IMR-90 (cell line): ENCODE results near the gene TPSB2. TPM values are rescaled to one million over a fixed set of nuclear protein-coding genes. Genes with fewer than 3 reads are reported as not detected.

ENCODE experiments used
- ATAC-seq: fragments of 200-7000 bp; cut with Tn5 transposase; 2 replicates; pipeline ENCODE4 v1.9.1; 2020; ENCODE audit warnings: low read depth, mild to moderate bottlenecking, moderate library complexity
- BruUV-seq: library from RNA; stranded (reverse); fragments of 400-500 nt; replicated peaks from 2 replicates; lab custom pipeline; 2021; lab: Mats Ljungman, UMichigan
- CTCF ChIA-PET: fragments of 300-600 bp; formaldehyde crosslinking; extraction: SDS; loops from one replicate; lab custom pipeline; 2021; ENCODE audit warnings: antibody characterized with exemption; lab: Yijun Ruan, JAX
- POLR2A ChIA-PET: fragments of 300-600 bp; sonication (Branson Sonifier 250); formaldehyde crosslinking; loops from one replicate; lab custom pipeline; 2022; ENCODE audit warnings: antibody characterized with exemption; ENCODE audit not compliant: unreplicated experiment; lab: Charles Lee
- DNase-seq: peaks from one replicate; pipeline ENCODE4 v3.0.0; 2013
- H2AFZ ChIP-seq: replicated peaks from 2 replicates; pipeline ENCODE3; 2013; ENCODE audit warnings: low read length, mild to moderate bottlenecking; ENCODE audit not compliant: poor library complexity
- H2AK5ac ChIP-seq: 2 replicates; pipeline ENCODE4 v1.6.1; 2013; ENCODE audit warnings: low read depth, low read length, inconsistent platforms
- H2AK9ac ChIP-seq: replicated peaks from 2 replicates; pipeline ENCODE3; 2013; ENCODE audit warnings: mild to moderate bottlenecking, low read depth, low read length, moderate library complexity; ENCODE audit not compliant: poor library complexity
- H2BK120ac ChIP-seq: 2 replicates; pipeline ENCODE4 v1.6.1; 2013; ENCODE audit warnings: low read depth, low read length, inconsistent platforms
- H2BK15ac ChIP-seq: 3 replicates; pipeline ENCODE4 v1.6.1; 2013; ENCODE audit warnings: low read depth, low read length, inconsistent platforms
- H2BK20ac ChIP-seq: 2 replicates; pipeline ENCODE4 v1.6.1; 2013; ENCODE audit warnings: low read depth, mild to moderate bottlenecking, inconsistent platforms, low read length, moderate library complexity
- H2BK5ac ChIP-seq: 2 replicates; pipeline ENCODE4 v1.6.1; 2013; ENCODE audit warnings: mild to moderate bottlenecking, low read depth, low read length, inconsistent platforms; ENCODE audit not compliant: poor library complexity, severe bottlenecking
- H3K14ac ChIP-seq: replicated peaks from 2 replicates; pipeline ENCODE4 v1.6.1; 2013; ENCODE audit warnings: low read depth, low read length, inconsistent platforms
- H3K18ac ChIP-seq: 2 replicates; pipeline ENCODE4 v1.6.1; 2013; ENCODE audit warnings: low read depth, low read length, control low read depth
- H3K23ac ChIP-seq: 2 replicates; pipeline ENCODE4 v1.6.1; 2013; ENCODE audit warnings: low read depth, low read length, inconsistent platforms
- H3K27ac ChIP-seq: 2 replicates; pipeline ENCODE4 v1.5.1; 2013; ENCODE audit warnings: mild to moderate bottlenecking, control low read depth, low read length; ENCODE audit not compliant: insufficient read depth
- H3K27me3 ChIP-seq: 2 replicates; pipeline ENCODE4 v1.6.1; 2013; ENCODE audit warnings: low read length; ENCODE audit not compliant: control insufficient read depth, insufficient read depth
- H3K36me3 ChIP-seq: 2 replicates; pipeline ENCODE4 v1.6.1; 2013; ENCODE audit warnings: low read length, mixed read lengths; ENCODE audit not compliant: control insufficient read depth, insufficient read depth
- H3K4ac ChIP-seq: 2 replicates; pipeline ENCODE4 v1.6.1; 2013; ENCODE audit warnings: low read depth, low read length, inconsistent platforms
- H3K4me1 ChIP-seq: 2 replicates; pipeline ENCODE4 v1.6.1; 2013; ENCODE audit warnings: low read length, mixed read lengths; ENCODE audit not compliant: control insufficient read depth, insufficient read depth
- H3K4me2 ChIP-seq: 2 replicates; pipeline ENCODE4 v1.6.1; 2013; ENCODE audit warnings: low read depth, mild to moderate bottlenecking, control low read depth, low read length, moderate library complexity
- H3K4me3 ChIP-seq: 2 replicates; pipeline ENCODE4 v1.5.1; 2013; ENCODE audit warnings: low read depth, mild to moderate bottlenecking, control low read depth, low read length, moderate library complexity; ENCODE audit not compliant: insufficient read depth
- H3K56ac ChIP-seq: 2 replicates; pipeline ENCODE4 v1.6.1; 2013; ENCODE audit warnings: low read length, inconsistent platforms; ENCODE audit not compliant: insufficient read depth; ENCODE audit errors: extremely low read depth
- H3K79me1 ChIP-seq, 2 experiments: 2 replicates each; pipeline ENCODE4 v1.6.1; 2013; ENCODE audit warnings: low read length in 2 of 2, inconsistent platforms in 1 of 2, low read depth in 1 of 2
- H3K9ac ChIP-seq: 2 replicates; pipeline ENCODE4 v1.6.1; 2013; ENCODE audit warnings: low read depth, low read length, control low read depth
- H3K9me1 ChIP-seq: 2 replicates; pipeline ENCODE4 v1.6.1; 2013; ENCODE audit warnings: low read length, inconsistent platforms; ENCODE audit not compliant: insufficient read depth
- H3K9me3 ChIP-seq: 2 replicates; pipeline ENCODE4 v1.6.1; 2013; ENCODE audit warnings: low read length; ENCODE audit not compliant: control insufficient read depth, insufficient read depth
- H4K20me1 ChIP-seq: 2 replicates; pipeline ENCODE4 v1.6.1; 2013; ENCODE audit warnings: low read length, inconsistent platforms; ENCODE audit not compliant: insufficient read depth
- H4K5ac ChIP-seq: 2 replicates; pipeline ENCODE4 v1.6.1; 2013; ENCODE audit warnings: mild to moderate bottlenecking, low read depth, low read length, control low read depth
- H4K8ac ChIP-seq, 2 experiments: 2 replicates each; pipeline ENCODE4 v1.6.1; 2013; ENCODE audit warnings: low read depth in 2 of 2, low read length in 2 of 2, control low read depth in 1 of 2, inconsistent platforms in 1 of 2
- H4K91ac ChIP-seq: 2 replicates; pipeline ENCODE4 v1.6.1; 2013; ENCODE audit warnings: low read depth, low read length, inconsistent platforms; ENCODE audit not compliant: insufficient read depth
- BHLHE40 ChIP-seq: fragments of 150-350 bp; IDR thresholded peaks from 2 replicates; pipeline ENCODE4 v1.6.1; 2016; ENCODE audit warnings: mild to moderate bottlenecking, low read depth, low read length
- CEBPB ChIP-seq: IDR thresholded peaks from 2 replicates; pipeline ENCODE4 v1.6.1; 2012; ENCODE audit warnings: low read depth, low read length, improper control_type of control experiment
- FOS ChIP-seq: fragments of 150-350 bp; IDR thresholded peaks from 2 replicates; pipeline ENCODE4 v1.6.1; 2016; ENCODE audit warnings: low read depth, low read length
- MAFK ChIP-seq: IDR thresholded peaks from 2 replicates; pipeline ENCODE4 v1.6.1; 2012; ENCODE audit warnings: low read depth, low read length, improper control_type of control experiment
- MAZ ChIP-seq: IDR thresholded peaks from 2 replicates; pipeline ENCODE4 v1.6.1; 2012; ENCODE audit warnings: low read depth, mild to moderate bottlenecking, low read length, improper control_type of control experiment, moderate library complexity, borderline replicate concordance
- MXI1 ChIP-seq: IDR thresholded peaks from 2 replicates; pipeline ENCODE4 v1.6.1; 2012; ENCODE audit warnings: low read depth, mild to moderate bottlenecking, low read length, moderate library complexity, borderline replicate concordance
- NFE2L2 ChIP-seq: fragments of 150-350 bp; IDR thresholded peaks from 2 replicates; pipeline ENCODE4 v1.6.1; 2016; ENCODE audit warnings: low read depth, mild to moderate bottlenecking, low read length
- POLR2A ChIP-seq: IDR thresholded peaks from 2 replicates; pipeline ENCODE4 v1.6.1; 2012; ENCODE audit warnings: mild to moderate bottlenecking, low read depth, low read length
- RAD21 ChIP-seq: IDR thresholded peaks from 2 replicates; pipeline ENCODE4 v1.6.1; 2012; ENCODE audit warnings: low read length, improper control_type of control experiment
- RCOR1 ChIP-seq: IDR thresholded peaks from 2 replicates; pipeline ENCODE4 v1.6.1; 2012; ENCODE audit warnings: mild to moderate bottlenecking, low read length, improper control_type of control experiment; ENCODE audit not compliant: insufficient replicate concordance
- RFX5 ChIP-seq: IDR thresholded peaks from 2 replicates; pipeline ENCODE4 v1.8.0; 2012; ENCODE audit warnings: low read depth, mild to moderate bottlenecking, low read length, moderate library complexity
- SMC3 ChIP-seq: fragments of 150-350 bp; IDR thresholded peaks from 2 replicates; pipeline ENCODE4 v1.6.1; 2016; ENCODE audit warnings: low read depth, mild to moderate bottlenecking, antibody characterized with exemption, low read length, moderate library complexity
- WGBS, 2 experiments: methylation state at CpG; one replicate each; pipeline versions ENCODE4 v1.1.5 to v1.1.7; 2013; ENCODE audit warnings: missing lambda C conversion rate in 2 of 2; ENCODE audit not compliant: insufficient read length in 1 of 2; ENCODE audit errors: extremely low coverage in 2 of 2; 5-methylcytosine and 5-hydroxymethylcytosine counted together
- dilution Hi-C: fragments of 300-500 bp; cut with HindIII; formaldehyde crosslinking; loops from one replicate; pipeline ENCODE4 v1.14.3; 2018; ENCODE audit warnings: low sequenced_read_pairs; ENCODE audit not compliant: unreplicated experiment
- in situ Hi-C: fragments of 300-500 bp; cut with MboI; formaldehyde crosslinking; loops from 3 replicates; pipeline ENCODE4 v1.14.3; 2019; ENCODE audit warnings: low sequenced_read_pairs, inconsistent platforms, mixed read lengths
- intact Hi-C: fragments of 100-400 bp; cut with micrococcal nuclease; formaldehyde crosslinking; loops from 2 replicates; pipeline ENCODE4 v1.10.0; 2022
- polyA plus RNA-seq, 3 experiments: library from polyadenylated mRNA; depleted of rRNA; stranded (reverse); fragments of >200 nt; gene quantifications; 2 replicates each; pipeline ENCODE4 v1.2.3, GENCODE V29; 2012; ENCODE audit warnings: low replicate concordance in 1 of 3
- total RNA-seq: library from RNA; depleted of rRNA; stranded (reverse); fragments of >200 nt; gene quantifications from 2 replicates; pipeline ENCODE4 v1.2.3, GENCODE V29; 2012
- TF ChIP-seq, protein P1 (sequence below): conservative IDR thresholded peaks from 2 replicates; pipeline ENCODE4 v1.5.1; 2012; ENCODE audit warnings: mild to moderate bottlenecking, low read depth, low read length, improper control_type of control experiment
- TF ChIP-seq, protein P2 (sequence below): fragments of 150-350 bp; IDR thresholded peaks from 2 replicates; pipeline ENCODE4 v1.6.1; 2017; ENCODE audit warnings: mild to moderate bottlenecking, antibody characterized with exemption, low read length, low read depth
- TF ChIP-seq, protein P3 (sequence below): fragments of 150-350 bp; IDR thresholded peaks from 2 replicates; pipeline ENCODE4 v1.6.1; 2016; ENCODE audit warnings: low read depth, mild to moderate bottlenecking, low read length, moderate library complexity, borderline replicate concordance

Gene TPSB2
- total and polyA plus RNA-seq, 2 of the 4 experiments (the other 2 are of a cell fraction): not detected

DNA sequence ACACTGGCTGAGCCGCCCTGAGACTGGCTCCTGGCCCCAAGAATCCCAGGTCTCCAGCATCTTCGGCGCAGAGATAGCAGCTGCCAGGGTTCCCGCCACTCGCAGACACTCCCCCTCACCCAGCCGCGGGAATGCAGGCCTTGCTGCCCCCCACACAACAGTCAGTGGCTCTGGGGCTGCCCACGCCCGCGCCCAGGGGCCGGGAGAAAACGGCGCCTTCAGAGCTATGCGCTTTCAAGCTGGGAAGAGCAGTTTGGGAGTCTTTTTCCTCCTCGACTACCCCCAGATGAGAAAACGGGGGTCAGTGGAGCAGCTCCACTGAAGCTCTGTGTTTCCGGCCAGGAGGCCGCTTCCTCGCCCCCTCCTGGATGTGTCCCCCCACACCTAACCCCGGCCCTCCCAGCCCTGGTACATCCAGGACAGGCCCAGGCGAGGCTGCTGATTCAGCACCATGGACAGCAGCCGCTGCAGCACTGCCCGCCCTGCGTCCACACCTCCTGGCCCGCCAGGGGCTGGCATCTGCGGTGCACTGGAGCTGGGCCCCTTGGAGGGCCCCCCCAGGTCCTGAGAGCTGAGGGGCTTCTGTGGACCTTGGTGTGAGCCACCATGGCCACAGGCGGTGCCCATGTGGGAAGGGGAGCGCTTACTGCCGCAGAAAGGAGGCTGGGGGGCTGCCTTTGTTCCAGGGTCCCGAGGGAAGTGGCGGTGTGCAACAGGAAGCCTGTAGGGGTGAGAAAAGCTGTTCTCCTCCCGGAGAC is 41.4 kb downstream of the TPSB2 start:
- DNase-seq (peak; percentile 30), ATAC-seq (peak; percentile 95)
- dilution Hi-C loops (no loop called here), in situ Hi-C loops (no loop called here), intact Hi-C loops (no loop called here)
- H3K4me1 ChIP-seq: peaks cover under 1% of the 10 kb centered on the region; the same call in 1 of the 2 replicates
- no peak overlapping the region for H3K4me2 ChIP-seq
- no peak overlapping the region for H3K18ac ChIP-seq
- no peak overlapping the region for H3K14ac ChIP-seq
- H2BK15ac ChIP-seq: no peak overlapping the region
- no peak overlapping the region for H3K23ac ChIP-seq
- H3K9me3 ChIP-seq: no peaks in the 10 kb centered on the region
- H3K9ac ChIP-seq: no peak overlapping the region
- H3K27ac ChIP-seq: no peak overlapping the region
- WGBS, 2 experiments: 0% methylated on average over 2 of the region's 32 CpGs; no CpG with 5 or more reads in 1 of the 2 experiments
- peak overlapping the region; percentile 55 for H2AK9ac ChIP-seq
- POLR2A ChIA-PET: no interaction called here
- H3K56ac ChIP-seq: no peak overlapping the region
- no peak overlapping the region for H4K91ac ChIP-seq
- H2AK5ac ChIP-seq: no peak overlapping the region
- no peak overlapping the region for H2BK20ac ChIP-seq
- no peak overlapping the region for H4K5ac ChIP-seq
- no TSS peak for BruUV-seq
- no peak overlapping the region for H3K4ac ChIP-seq
- H3K27me3 ChIP-seq: no peaks in the 10 kb centered on the region; the same call in 1 of the 2 replicates
- H3K4me3 ChIP-seq: no peak overlapping the region
- CTCF ChIA-PET: no interaction called here
- H3K9me1 ChIP-seq: no peaks in the 10 kb centered on the region
- H4K8ac ChIP-seq: no peak overlapping the region
- peaks cover 10% of the 10 kb centered on the region; the same call in 1 of the 2 replicates for H4K20me1 ChIP-seq
- no peaks in the 10 kb centered on the region for H3K36me3 ChIP-seq
- H2BK5ac ChIP-seq: no peak overlapping the region
- no peak overlapping the region for H2AFZ ChIP-seq
- no peak overlapping the region for H2BK120ac ChIP-seq
- no peaks in the 10 kb centered on the region for H3K79me1 ChIP-seq
- TF ChIP-seq NFE2L2 (no peak), RAD21 (no peak), FOS (no peak), POLR2A (no peak), MXI1 (peak; percentile 86; the same call in 1 of the 2 replicates), SMC3 (no peak), CEBPB (no peak), MAZ (no peak), MAFK (peak; percentile 19; the same call in 1 of the 2 replicates), RFX5 (no peak), RCOR1 (peak; percentile 54), BHLHE40 (no peak)
- TF ChIP-seq, protein P1, sequence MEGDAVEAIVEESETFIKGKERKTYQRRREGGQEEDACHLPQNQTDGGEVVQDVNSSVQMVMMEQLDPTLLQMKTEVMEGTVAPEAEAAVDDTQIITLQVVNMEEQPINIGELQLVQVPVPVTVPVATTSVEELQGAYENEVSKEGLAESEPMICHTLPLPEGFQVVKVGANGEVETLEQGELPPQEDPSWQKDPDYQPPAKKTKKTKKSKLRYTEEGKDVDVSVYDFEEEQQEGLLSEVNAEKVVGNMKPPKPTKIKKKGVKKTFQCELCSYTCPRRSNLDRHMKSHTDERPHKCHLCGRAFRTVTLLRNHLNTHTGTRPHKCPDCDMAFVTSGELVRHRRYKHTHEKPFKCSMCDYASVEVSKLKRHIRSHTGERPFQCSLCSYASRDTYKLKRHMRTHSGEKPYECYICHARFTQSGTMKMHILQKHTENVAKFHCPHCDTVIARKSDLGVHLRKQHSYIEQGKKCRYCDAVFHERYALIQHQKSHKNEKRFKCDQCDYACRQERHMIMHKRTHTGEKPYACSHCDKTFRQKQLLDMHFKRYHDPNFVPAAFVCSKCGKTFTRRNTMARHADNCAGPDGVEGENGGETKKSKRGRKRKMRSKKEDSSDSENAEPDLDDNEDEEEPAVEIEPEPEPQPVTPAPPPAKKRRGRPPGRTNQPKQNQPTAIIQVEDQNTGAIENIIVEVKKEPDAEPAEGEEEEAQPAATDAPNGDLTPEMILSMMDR: no peak
- TF ChIP-seq, protein P2, sequence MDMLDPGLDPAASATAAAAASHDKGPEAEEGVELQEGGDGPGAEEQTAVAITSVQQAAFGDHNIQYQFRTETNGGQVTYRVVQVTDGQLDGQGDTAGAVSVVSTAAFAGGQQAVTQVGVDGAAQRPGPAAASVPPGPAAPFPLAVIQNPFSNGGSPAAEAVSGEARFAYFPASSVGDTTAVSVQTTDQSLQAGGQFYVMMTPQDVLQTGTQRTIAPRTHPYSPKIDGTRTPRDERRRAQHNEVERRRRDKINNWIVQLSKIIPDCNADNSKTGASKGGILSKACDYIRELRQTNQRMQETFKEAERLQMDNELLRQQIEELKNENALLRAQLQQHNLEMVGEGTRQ: no peak
- TF ChIP-seq, protein P3, sequence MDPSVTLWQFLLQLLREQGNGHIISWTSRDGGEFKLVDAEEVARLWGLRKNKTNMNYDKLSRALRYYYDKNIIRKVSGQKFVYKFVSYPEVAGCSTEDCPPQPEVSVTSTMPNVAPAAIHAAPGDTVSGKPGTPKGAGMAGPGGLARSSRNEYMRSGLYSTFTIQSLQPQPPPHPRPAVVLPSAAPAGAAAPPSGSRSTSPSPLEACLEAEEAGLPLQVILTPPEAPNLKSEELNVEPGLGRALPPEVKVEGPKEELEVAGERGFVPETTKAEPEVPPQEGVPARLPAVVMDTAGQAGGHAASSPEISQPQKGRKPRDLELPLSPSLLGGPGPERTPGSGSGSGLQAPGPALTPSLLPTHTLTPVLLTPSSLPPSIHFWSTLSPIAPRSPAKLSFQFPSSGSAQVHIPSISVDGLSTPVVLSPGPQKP: no peak
